ENCODE measurements around the gene CNTNAP2. TPM values are rescaled to one million over a fixed set of nuclear protein-coding genes. Genes with fewer than 3 reads are reported as not detected.

CNTNAP2 gene
- total and polyA plus RNA-seq, 2 of the 8 experiments (the other 6 are each of a cell fraction or from before 2014, with no cell fraction given): 27.9 to 71.0 TPM

GRCh38 chr7:147607157-147607800 lies 1490.7 kb downstream of the CNTNAP2 start:
- Histone ChIP-seq H3K79me2 (ENCODE audit: control insufficient read depth in 1 of 2, insufficient read depth in 2 of 2, low read length in 2 of 2) (no peaks in the 10 kb centered on the region), H3K27ac (ENCODE audit: low read depth, low read length) (no peak overlapping the region), H3K4ac (replicated peaks; ENCODE audit: insufficient read length, low read depth, low read length) (no peak overlapping the region), H2BK5ac (ENCODE audit: low read depth, low read length) (peak overlapping the region; percentile 91; the same call in 1 of the 2 replicates), H2BK12ac (ENCODE audit: low read depth, low read length) (peak overlapping the region; percentile 44; the same call in 1 of the 2 replicates), H2BK120ac (replicated peaks; ENCODE audit: low read depth, low read length) (no peak overlapping the region), H2BK15ac (ENCODE audit: low read length) (no peak overlapping the region), H2BK20ac (ENCODE audit: low read length) (no peak overlapping the region), H3K4me3 (ENCODE audit: extremely low read depth in 1 of 4, insufficient read depth in 2 of 4, low read depth in 3 of 4, low read length in 4 of 4) (peak overlapping the region in 1 of 4 experiments; percentile 20; a peak in 1 of 8 replicates), H3K23me2 (ENCODE audit: low read depth, low read length) (no peaks in the 10 kb centered on the region), H3K4me1 (replicated peaks in 1 of 4; ENCODE audit: control insufficient read depth in 3 of 4, insufficient read depth in 4 of 4, low read length in 3 of 4) (peaks cover 0 to 20% (median 14%) of the 10 kb centered on the region in 4 experiments; a peak in 6 of 7 replicates), H3K14ac (ENCODE audit: insufficient read length) (no peak overlapping the region), H3K18ac (ENCODE audit: extremely low read depth, low read length) (no peak overlapping the region), H2AK5ac (ENCODE audit: low read depth, low read length) (no peak overlapping the region), H3K23ac (ENCODE audit: insufficient read length) (no peak overlapping the region), H4K8ac (ENCODE audit: extremely low read depth, insufficient read depth, low read length) (no peak overlapping the region), H4K91ac (replicated peaks; ENCODE audit: insufficient read length, low read length) (no peak overlapping the region), H3K36me3 (ENCODE audit: control insufficient read depth in 2 of 4, insufficient read depth in 4 of 4, low read length in 3 of 4) (no peaks in the 10 kb centered on the region), H3K79me1 (ENCODE audit: low read depth, low read length) (no peaks in the 10 kb centered on the region), H4K5ac (ENCODE audit: insufficient read length, low read depth, low read length) (no peak overlapping the region), H3K4me2 (ENCODE audit: insufficient read depth in 1 of 2, low read depth in 2 of 2, low read length in 2 of 2) (peak overlapping the region; percentile 58 to 79), H3K27me3 (replicated peaks in 1 of 4; ENCODE audit: control insufficient read depth in 3 of 4, extremely low read depth in 1 of 4, insufficient read depth in 3 of 4, low read length in 3 of 4) (no peaks in the 10 kb centered on the region; a peak in 1 of 7 replicates), H3K56ac (replicated peaks; ENCODE audit: insufficient read length, low read depth, low read length) (no peak overlapping the region), H2AFZ (ENCODE audit: low read length) (no peak overlapping the region), H3K9me3 (ENCODE audit: insufficient read depth in 2 of 2, low read depth in 1 of 2, low read length in 1 of 2) (peaks cover 0 to 3% of the 10 kb centered on the region in 2 experiments; a peak in 1 of 4 replicates), H4K20me1 (replicated peaks in 1 of 2; ENCODE audit: control insufficient read depth in 1 of 2, insufficient read depth in 2 of 2, low read length in 2 of 2) (no peaks in the 10 kb centered on the region), H3K9ac (replicated peaks in 1 of 4; ENCODE audit: extremely low read depth in 1 of 4, low read depth in 3 of 4, low read length in 3 of 4) (no peak overlapping the region)
- DNase-seq (ENCODE audit: low read depth in 1 of 2, low spot score in 2 of 2) (peak; percentile 56 to 59), FAIRE-seq (peak; percentile 91)
- WGBS, 2 experiments (ENCODE audit: extremely low coverage in 1 of 2, insufficient coverage in 1 of 2, insufficient read length in 1 of 2, insufficient replicate concordance in 2 of 2, low coverage in 1 of 2, low lambda C conversion rate in 2 of 2, missing lambda C conversion rate in 1 of 2): 3% methylated on average over 5 of the region's 5 CpGs; no CpG with 5 or more reads in 1 of the 2 experiments
- POLR2A ChIA-PET (ENCODE audit: partially characterized antibody): no interaction called here
- CTCF ChIA-PET (ENCODE audit: partially characterized antibody): no interaction called here
- TF ChIP-seq BRCA1 (IDR thresholded peaks at IDR 0.05; ENCODE audit: low read depth, low read length) (no peak), RBBP5 (IDR thresholded peaks at IDR 0.05; ENCODE audit: borderline replicate concordance, low read depth, low read length) (no peak), TAF1 (IDR thresholded peaks at IDR 0.05; ENCODE audit: low read depth, low read length) (no peak), CHD1 (IDR thresholded peaks at IDR 0.05; ENCODE audit: low read depth, low read length) (no peak), NRF1 (IDR thresholded peaks at IDR 0.05; ENCODE audit: low read depth, low read length) (no peak), RFX5 (IDR thresholded peaks at IDR 0.05; ENCODE audit: borderline replicate concordance, low read depth, low read length) (no peak), SIX5 (IDR thresholded peaks at IDR 0.05; ENCODE audit: low read depth, low read length) (no peak), KDM4A (IDR thresholded peaks at IDR 0.05; ENCODE audit: low read depth, low read length, severe bottlenecking) (no peak), CBX5 (IDR thresholded peaks at IDR 0.05; ENCODE audit: low read depth, low read length) (no peak)
- TF ChIP-seq, protein P1, sequence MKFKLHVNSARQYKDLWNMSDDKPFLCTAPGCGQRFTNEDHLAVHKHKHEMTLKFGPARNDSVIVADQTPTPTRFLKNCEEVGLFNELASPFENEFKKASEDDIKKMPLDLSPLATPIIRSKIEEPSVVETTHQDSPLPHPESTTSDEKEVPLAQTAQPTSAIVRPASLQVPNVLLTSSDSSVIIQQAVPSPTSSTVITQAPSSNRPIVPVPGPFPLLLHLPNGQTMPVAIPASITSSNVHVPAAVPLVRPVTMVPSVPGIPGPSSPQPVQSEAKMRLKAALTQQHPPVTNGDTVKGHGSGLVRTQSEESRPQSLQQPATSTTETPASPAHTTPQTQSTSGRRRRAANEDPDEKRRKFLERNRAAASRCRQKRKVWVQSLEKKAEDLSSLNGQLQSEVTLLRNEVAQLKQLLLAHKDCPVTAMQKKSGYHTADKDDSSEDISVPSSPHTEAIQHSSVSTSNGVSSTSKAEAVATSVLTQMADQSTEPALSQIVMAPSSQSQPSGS (IDR thresholded peaks at IDR 0.05; ENCODE audit: low read length): peak; percentile 71; the same call in 1 of the 2 replicates
- TF ChIP-seq, protein P2, sequence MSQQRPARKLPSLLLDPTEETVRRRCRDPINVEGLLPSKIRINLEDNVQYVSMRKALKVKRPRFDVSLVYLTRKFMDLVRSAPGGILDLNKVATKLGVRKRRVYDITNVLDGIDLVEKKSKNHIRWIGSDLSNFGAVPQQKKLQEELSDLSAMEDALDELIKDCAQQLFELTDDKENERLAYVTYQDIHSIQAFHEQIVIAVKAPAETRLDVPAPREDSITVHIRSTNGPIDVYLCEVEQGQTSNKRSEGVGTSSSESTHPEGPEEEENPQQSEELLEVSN (IDR thresholded peaks at IDR 0.05): no peak
